Stimulated activated CD8-positive, alpha-beta memory T cell treated with anti-CD3 and anti-CD28 coated beads, Interleukin-15, amount 100 ng/mL, for 4 hours (primary cell): ENCODE results near the gene USP38.
"Not testable (repeated sequence)": the region's sequence is repeated elsewhere in the genome, so short reads cannot be mapped to it uniquely, and the experiment has no call there.

Source experiments
- DNase-seq, 2 donors: peaks; one replicate each; pipeline ENCODE4 v3.0.0-alpha.2; 2020; ENCODE audit warnings: low read depth in 2 of 2

The USP38 gene

DNA sequence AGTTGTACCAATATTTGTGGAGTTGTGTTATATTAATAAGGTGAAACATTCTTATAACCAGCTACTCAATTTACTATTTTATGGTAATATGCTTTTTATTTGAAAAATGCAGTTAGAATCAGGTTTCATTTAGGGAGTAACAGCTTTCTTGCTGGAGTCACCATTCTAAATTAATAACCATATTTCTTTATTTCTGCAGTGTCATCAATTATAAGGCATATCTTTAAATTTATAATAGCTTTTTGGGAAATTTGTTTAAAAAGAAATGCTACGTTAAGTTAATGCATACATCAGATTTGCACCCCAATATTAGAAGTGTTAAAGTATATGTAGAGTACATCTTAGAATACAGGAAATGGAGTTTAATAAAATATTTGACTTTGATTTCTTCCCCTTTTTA is 18.9 kb downstream of the USP38 start:
- DNase-seq = no peak

DNA sequence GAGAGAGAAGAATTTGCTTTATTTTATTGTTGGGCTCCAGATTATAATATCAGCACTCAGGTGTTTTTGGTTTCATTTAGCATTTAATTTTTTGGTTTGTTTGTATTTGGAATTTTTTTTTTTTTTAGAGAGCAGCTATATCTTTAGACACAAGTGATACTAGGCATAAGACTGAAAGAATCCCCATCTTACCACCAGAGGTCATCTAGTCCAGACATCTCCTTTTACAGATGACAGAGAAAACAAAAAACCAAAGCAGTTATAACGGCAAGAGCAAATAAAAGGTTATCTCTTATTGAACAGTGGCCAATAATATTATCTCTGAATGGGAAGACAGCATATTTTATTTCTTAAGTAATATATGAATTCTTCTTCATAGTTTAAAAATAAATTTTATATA is 22.8 kb downstream of the USP38 start:
- no peak for DNase-seq

- DNase-seq = no peak
Measured at GRCh38 chr4:143212566-143212965, 27.8 kb downstream of the USP38 start.

DNA sequence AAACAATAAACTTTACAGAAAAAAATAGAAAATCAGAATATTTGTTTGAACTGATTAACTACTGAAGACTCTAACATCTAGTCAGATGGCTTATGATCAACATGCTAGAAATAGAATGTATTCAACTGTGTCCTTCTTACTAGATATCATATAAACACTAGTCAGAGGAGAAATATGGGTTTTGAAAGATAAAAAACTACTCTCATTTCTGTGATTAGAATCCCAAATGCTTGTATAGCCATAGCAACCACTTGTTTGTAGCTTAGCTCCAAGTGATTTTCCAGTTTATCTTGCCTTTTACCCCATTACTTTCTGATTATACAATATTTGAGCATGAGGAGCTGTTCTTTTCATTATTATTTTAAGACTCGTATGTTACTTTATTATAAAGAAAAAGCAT is 31.2 kb downstream of the USP38 start:
- no peak for DNase-seq

DNA sequence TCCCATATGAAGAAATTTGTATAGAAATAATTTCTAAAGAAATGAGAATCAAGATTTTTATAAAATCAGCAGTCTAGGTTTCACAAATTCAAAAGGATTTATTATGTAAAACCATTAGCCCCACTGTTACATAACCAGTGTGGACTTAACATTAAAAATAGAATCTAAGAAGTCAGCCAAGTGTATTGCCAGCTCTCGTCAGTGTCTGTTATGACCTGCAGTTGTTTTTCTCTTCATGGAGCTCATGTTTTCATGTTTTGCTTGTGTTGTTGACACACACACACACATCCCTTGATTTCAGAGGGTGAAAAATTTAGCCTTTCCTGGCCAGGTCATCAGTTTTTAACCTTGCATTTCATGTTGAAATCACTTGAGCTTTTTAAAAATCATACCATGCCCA is 39.5 kb downstream of the USP38 start:
- no peak for DNase-seq

- no peak for DNase-seq
Measured at GRCh38 chr4:143225167-143225566, 40.5 kb downstream of the USP38 start.

DNA sequence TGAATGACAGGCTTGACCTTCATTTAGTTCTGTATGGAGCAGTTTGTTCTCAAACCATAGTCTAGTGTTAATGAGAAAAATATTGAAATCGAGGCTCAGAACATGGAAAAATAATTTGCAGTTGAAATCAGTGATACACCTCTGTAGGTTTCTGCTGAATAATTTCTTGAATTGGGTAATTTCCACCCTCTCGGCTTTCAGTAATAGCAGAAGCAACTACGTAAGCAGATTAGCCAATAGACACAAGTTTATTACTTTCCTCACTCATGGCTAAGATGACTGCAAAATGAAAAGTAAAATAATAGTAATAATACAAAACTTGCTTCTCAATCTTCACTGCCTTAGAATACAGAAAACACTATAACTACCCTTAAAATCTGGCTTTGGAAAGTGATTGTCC is 46.0 kb downstream of the USP38 start:
- no peak for DNase-seq

DNA sequence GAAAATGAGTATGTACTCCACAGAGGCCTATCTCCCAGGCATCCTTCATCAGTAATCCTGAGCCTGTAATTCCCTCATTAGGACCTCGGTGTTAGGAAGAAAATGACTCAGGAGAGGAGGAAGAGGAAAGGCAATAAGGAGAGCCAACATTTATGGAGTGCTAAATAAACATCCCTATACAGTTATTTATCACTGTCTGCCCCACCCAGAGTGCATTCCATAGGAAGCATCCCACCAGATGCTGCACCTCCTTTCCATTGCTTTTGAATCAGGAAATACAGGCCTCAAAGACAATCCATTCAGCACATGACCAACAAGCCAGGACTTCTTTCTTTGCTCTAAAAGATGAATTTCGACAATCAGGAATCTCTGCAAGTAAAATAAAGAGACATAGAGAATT is 47.6 kb downstream of the USP38 start:
- no peak for DNase-seq

GRCh38 chr4:143234153-143234552 is 49.4 kb downstream of the USP38 start:
- no peak for DNase-seq

GRCh38 chr4:143237195-143237594 is 52.5 kb downstream of the USP38 start:
- not testable (repeated sequence) for DNase-seq

GRCh38 chr4:143240939-143241679 is 56.4 kb downstream of the USP38 start:
- no peak for DNase-seq

DNA sequence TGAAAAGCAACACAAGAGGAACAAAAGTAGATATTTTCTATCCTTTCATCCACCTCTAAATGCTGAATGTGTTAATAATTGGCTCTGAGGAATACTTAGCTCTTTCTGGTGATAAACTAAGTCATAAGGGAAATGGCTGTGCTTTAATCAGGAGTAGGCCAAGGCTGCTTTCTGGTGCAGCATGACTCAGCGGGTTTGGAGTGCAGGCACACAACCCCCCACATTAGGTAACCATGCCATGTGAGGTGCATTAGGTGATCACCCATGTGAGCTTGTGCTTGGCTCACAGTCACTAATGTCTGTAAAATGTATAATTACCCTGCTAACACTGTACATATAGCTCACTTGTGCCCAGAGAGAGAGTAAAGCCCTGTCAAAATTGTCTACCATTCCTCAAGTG is 57.2 kb downstream of the USP38 start:
- no peak for DNase-seq

- no peak for DNase-seq
Measured at GRCh38 chr4:143243041-143243440, 58.3 kb downstream of the USP38 start.

DNA sequence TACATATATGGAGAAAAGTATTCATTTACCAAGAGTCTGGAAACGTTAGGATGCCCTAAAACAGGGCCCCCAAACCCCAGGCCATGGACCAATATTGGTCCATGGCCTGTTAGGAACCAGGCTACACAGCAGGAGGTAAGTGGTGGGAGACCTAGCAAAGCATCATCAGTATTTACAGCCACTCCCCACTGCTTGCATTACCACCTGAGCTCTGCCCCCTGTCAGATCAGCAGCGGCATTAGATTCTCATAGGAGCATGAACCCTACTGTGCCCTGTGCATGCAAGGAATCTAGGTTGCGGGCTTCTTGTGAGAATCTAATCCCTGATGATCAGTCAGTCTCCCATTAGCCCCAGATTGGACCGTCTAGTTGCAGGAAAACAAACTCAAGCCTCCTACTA is 62.3 kb downstream of the USP38 start:
- DNase-seq = no peak

DNA sequence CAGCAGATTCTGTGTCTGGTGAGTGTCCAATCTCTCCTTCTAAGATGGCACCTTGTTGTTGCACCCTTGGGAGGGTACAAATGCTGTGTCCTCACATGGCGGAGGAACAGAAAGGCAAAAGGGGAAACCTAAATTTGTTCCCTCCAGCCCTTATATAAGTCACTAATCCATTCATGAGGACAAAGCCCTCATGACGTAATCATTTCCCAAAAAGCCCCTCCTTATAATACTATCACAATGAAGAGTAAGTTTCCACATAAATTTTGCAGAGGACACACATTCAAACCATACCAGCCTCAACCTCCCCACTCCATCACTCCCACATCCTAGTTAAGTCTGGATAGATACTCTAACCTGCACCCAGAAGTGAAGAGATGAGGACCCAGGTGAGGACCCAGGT is 63.1 kb downstream of the USP38 start:
- no peak for DNase-seq

DNA sequence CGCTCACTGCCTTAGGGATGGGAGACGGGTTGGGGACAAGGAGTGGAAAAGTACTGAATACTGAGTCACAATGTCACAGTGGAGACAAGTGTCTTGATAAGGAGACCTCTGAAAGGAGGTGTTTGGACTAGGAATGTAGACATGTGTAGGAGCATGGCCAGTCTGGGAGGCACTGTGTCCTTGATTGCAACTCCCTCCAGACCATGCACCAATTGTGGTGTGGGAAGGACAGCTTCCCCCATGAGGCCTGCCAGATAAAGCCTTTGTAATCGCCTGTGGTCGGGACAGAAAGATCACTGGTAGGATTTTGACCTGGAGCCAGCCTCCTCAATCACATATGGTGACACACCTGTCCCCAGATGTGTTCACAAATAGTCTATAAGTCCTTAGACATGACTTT is 64.1 kb downstream of the USP38 start:
- DNase-seq = no peak

GRCh38 chr4:143250617-143251016 is 65.9 kb downstream of the USP38 start:
- DNase-seq = no peak

DNA sequence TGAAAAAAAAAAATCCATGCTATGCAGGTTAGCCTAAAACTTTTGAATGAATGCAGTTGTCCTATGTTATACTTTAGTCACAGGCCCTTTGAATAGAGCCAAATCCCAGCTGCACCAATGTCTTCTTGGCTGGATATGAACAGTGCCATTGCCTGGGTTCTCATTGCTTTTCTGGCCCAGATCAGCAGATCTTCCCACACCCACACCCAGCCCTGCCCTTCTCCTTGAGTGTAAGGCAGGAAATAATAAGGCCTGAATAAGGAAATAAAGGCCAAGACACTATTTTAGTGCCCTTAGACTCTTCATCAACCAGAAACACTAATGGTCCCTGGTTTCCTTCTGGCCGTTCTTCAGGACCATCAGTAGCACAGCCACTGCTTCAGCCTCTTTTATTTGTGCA is 66.6 kb downstream of the USP38 start:
- DNase-seq = no peak

GRCh38 chr4:143251779-143252178 is 67.1 kb downstream of the USP38 start:
- no peak for DNase-seq

DNA sequence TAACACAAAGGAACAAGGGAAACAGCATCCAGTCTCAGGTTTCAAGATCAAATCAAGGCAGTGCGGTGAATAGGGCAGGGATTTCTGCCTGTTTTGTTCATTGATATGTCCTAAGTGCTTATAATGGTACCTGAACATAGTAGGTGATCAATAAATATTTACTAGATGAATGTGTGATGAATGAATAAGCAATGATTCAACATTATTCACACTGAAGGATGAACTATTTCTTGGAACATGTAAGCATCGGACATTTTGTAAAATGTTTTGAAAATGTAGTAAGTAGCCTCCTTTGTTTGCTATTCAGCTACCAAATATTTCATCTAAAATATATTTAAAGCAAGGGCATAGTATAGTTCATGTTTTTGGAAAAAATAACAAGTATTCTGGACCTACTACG is 67.8 kb downstream of the USP38 start:
- DNase-seq = no peak

GRCh38 chr4:143253166-143253565 is 68.4 kb downstream of the USP38 start:
- DNase-seq = no peak

DNA sequence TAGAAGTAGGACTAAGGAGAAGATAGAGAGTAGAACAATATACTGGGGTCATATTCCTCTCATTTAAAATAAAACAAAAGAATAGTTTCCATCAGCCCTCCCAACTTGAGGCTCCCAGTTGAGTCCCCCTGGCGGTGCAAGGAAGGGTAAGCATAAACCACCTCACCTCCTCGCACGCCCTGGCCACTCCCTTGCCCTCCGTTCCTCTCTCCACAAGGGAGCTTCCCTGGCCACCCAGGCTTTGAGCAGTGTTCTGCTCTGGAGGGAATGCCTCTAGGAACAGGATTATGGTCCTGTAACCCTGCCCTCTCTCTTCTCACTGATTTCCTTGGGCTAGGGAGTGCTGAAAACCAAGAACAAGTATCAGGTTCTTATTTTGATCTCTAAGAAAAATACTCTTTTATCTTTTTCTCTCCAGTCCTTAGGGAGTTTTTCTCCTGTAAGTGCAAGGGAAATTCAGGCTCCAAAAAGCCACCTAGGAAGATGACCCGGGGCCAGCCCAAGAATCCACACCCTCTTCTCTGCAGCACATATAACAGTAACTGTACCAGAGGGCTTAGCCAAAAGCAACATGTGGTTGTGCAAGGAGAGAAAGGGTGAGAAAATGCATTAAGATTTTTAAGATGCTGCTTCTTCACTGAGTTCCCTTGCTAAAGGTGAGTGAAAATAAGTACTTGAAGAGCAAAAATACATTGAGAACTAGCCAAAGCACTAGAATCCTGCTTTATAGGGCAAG is 69.9 kb downstream of the USP38 start:
- DNase-seq = no peak

DNA sequence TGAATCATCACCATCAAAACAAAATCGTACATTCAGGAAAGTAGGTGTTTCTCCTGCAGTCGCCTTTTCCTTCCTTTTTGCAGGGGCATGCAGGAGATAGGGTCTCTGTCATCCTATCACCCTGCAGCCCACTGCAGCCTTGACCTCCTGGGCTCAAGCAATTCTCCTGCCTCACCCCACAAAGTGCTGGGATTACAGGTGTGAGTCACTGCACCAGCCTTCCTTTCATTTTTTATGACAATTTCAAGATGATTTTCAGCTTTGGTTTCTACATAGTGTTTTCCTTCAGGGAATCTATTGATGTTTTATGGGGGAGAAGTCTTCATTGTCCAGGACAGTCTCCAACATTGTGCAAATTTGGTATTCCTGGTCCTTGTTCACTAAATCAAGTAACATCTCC is 71.7 kb downstream of the USP38 start:
- no peak for DNase-seq

GRCh38 chr4:143257356-143257755 is 72.6 kb downstream of the USP38 start:
- no peak for DNase-seq
